ENCODE data around the gene DENND6A. TPM values are rescaled to one million over a fixed set of nuclear protein-coding genes. Genes with fewer than 3 reads are reported as not detected.
A peak's percentile ranks its signal among the peaks of the same experiment; 100 is the strongest.

DENND6A gene
- total RNA-seq, 2 experiments from 2014 or later = 67.2 to 74.4 TPM

DNA sequence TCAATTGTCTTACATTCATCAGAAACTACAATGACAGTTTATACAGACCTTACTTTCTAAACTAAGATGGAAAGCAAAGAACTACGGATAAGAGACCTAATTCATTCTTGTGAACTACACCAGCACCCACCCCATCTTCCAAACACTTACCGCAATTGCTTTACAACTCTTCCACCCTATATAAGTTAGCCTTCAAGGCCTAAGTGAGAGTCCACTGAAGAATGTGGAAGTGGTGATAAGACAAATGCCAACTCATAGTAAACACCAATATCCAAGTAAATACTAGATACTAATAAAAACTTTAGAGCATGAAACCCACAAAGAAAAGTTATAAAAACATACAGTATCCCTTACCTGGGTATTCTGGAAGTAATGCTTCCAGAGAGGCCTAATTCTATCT lies 109.3 kb downstream of the DENND6A start:
- Mint-ChIP-seq H3K4me3 (no peak overlapping the region), H3K4me1 (ENCODE audit: low read depth) (peaks cover 32% of the 10 kb centered on the region), H3K9me3 (no peaks in the 10 kb centered on the region), H3K27me3 (no peaks in the 10 kb centered on the region), H3K36me3 (ENCODE audit: low read depth) (peaks cover 66% of the 10 kb centered on the region), H3K27ac (no peak overlapping the region)
- ATAC-seq (ENCODE audit: poor library complexity) (no peak), DNase-seq (no peak)
- Histone ChIP-seq H3K27ac (ENCODE audit: low read depth in 1 of 2, low read length in 2 of 2) (no peak overlapping the region), H3K36me3 (ENCODE audit: insufficient read depth, low read length) (peaks cover 52% of the 10 kb centered on the region), H3K9me3 (ENCODE audit: control insufficient read depth in 1 of 2, insufficient read depth in 1 of 2, low read length in 2 of 2) (no peaks in the 10 kb centered on the region), H3K4me3 (ENCODE audit: low read length) (no peak overlapping the region), H3K4me1 (ENCODE audit: insufficient read depth, low read length) (peaks cover 7% of the 10 kb centered on the region), H3K27me3 (ENCODE audit: control insufficient read depth in 1 of 2, insufficient read depth in 2 of 2, low read length in 2 of 2) (no peaks in the 10 kb centered on the region)
- no peak for TF ChIP-seq CTCF (IDR thresholded peaks at IDR 0.05)
- intact Hi-C loops (cut with DNase I, micrococcal nuclease) = loop anchor here in 1 of 2 experiments (10.0 kb wide), 1 partner anchor 189 kb away; no protein-coding TSS in a partner anchor
- CTCF ChIA-PET = interaction anchor here (1.2 kb wide), 1 partner anchor 27 kb away, joined by 4 read pairs; the partner anchor contains the start of gene PDE12
- POLR2A ChIA-PET = no interaction called here

DNA sequence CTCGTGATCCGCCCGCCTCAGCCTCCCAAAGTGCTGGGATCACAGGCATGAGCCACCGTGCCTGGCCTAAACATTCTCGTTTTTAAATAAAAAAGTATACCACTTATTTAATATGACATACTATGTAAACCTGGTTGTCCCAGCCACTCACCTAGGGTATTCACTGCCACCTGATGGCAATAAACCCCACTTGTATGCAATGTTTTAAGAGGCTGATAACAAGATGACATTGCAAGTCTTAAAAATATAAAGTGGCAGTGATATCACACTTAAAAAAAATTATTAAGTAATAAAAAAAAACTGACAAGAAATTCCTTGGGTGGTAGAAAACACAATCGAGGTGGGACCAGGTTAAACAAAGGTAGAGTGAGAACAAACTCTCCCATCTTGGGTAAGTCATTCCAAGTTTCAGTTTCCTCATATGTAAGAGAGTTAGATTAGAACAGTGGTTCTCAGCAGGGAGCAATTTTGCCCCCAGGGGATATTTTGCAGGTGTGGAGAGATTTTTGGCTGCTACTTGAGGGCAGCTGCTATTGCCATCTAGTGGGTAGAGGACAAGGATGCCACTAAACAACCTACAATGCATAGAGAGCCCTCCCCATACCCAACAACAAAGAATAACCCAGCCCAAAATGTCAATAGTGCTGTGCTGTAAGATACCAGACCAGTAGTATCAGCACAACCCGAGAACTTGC lies 110.3 kb downstream of the DENND6A start:
- no peak for TF ChIP-seq CTCF (IDR thresholded peaks at IDR 0.05)
- Mint-ChIP-seq H3K9me3 (no peaks in the 10 kb centered on the region), H3K27ac (peak overlapping the region; percentile 1), H3K27me3 (no peaks in the 10 kb centered on the region), H3K36me3 (ENCODE audit: low read depth) (peaks cover 66% of the 10 kb centered on the region), H3K4me1 (ENCODE audit: low read depth) (peaks cover 30% of the 10 kb centered on the region), H3K4me3 (no peak overlapping the region)
- intact Hi-C loops (cut with DNase I, micrococcal nuclease) = loop anchor here in 1 of 2 experiments (10.0 kb wide), 1 partner anchor 188 kb away; no protein-coding TSS in a partner anchor
- ATAC-seq (ENCODE audit: poor library complexity) = peak; percentile 64
- no peak overlapping the region for H3K27ac ChIP-seq (ENCODE audit: low read depth in 1 of 2, low read length in 2 of 2)
- H3K36me3 ChIP-seq (ENCODE audit: insufficient read depth, low read length) = peaks cover 59% of the 10 kb centered on the region
- no peak overlapping the region for H3K4me3 ChIP-seq (ENCODE audit: low read length)
- peaks cover 4% of the 10 kb centered on the region for H3K4me1 ChIP-seq (ENCODE audit: insufficient read depth, low read length)
- no peaks in the 10 kb centered on the region for H3K27me3 ChIP-seq (ENCODE audit: control insufficient read depth in 1 of 2, insufficient read depth in 2 of 2, low read length in 2 of 2)
- DNase-seq = peak in 2 of 14 experiments; percentile 31 to 44
- H3K9me3 ChIP-seq (ENCODE audit: control insufficient read depth in 1 of 2, insufficient read depth in 1 of 2, low read length in 2 of 2) = no peaks in the 10 kb centered on the region
- ChIA-PET POLR2A (no interaction called here), CTCF (interaction anchor here (0.6 to 1.2 kb wide), 2 partner anchors 26 to 57 kb away, joined by 4 read pairs; partner anchors contain the start of gene PDE12)

DNA sequence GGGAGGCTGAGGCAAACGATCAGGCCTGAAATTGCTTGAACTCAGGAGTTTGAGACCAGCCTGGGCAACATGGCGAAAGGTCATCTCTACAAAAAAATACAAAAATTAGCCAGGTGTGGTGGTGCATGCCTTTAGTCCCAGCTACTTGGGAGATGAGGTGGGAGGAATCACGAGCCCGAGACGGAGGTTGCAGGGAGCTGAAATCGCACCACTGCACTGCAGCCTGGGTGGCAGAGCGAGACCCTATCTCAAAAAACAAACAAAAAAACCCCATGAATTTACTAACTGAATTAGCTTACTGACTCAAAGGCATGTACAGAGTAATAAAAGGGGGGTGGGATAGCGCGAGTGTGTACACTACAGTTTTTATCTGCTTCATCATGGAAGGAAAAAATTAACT lies 115.1 kb downstream of the DENND6A start:
- peaks cover 25% of the 10 kb centered on the region for H3K4me1 Mint-ChIP-seq (ENCODE audit: low read depth)
- peaks cover 80% of the 10 kb centered on the region for H3K36me3 Mint-ChIP-seq (ENCODE audit: low read depth)
- no peaks in the 10 kb centered on the region for H3K27me3 ChIP-seq (ENCODE audit: control insufficient read depth in 1 of 2, insufficient read depth in 2 of 2, low read length in 2 of 2)
- POLR2A ChIA-PET = no interaction called here
- no peaks in the 10 kb centered on the region for H3K4me1 ChIP-seq (ENCODE audit: insufficient read depth, low read length)
- no peak overlapping the region for H3K27ac ChIP-seq (ENCODE audit: low read depth in 1 of 2, low read length in 2 of 2)
- no peaks in the 10 kb centered on the region for H3K27me3 Mint-ChIP-seq
- H3K4me3 Mint-ChIP-seq = no peak overlapping the region
- no peaks in the 10 kb centered on the region for H3K9me3 ChIP-seq (ENCODE audit: control insufficient read depth in 1 of 2, insufficient read depth in 1 of 2, low read length in 2 of 2)
- TF ChIP-seq CTCF (IDR thresholded peaks at IDR 0.05) = no peak
- no peaks in the 10 kb centered on the region for H3K9me3 Mint-ChIP-seq
- ATAC-seq (ENCODE audit: poor library complexity) (no peak), DNase-seq (no peak)
- CTCF ChIA-PET = no interaction called here
- intact Hi-C loops (cut with DNase I, micrococcal nuclease) = no loop called here
- no peak overlapping the region for H3K4me3 ChIP-seq (ENCODE audit: low read length)
- no peak overlapping the region for H3K27ac Mint-ChIP-seq
- peaks cover 70% of the 10 kb centered on the region for H3K36me3 ChIP-seq (ENCODE audit: insufficient read depth, low read length)

All from CD4-positive, alpha-beta T cell (primary cell).